22Rv1 (cell line): Measurements from ENCODE around the gene KARS1.

Experiments used
- ZFX ChIP-seq: fragments of 450-650 bp; IDR thresholded peaks from 2 replicates; pipeline ENCODE4 v1.6.1; 2017; ENCODE audit warnings: antibody characterized with exemption, borderline replicate concordance
- TF ChIP-seq, protein P1 (sequence below): fragments of 450-650 bp; IDR thresholded peaks from 2 replicates; pipeline ENCODE4 v1.5.1; 2017; ENCODE audit warnings: mild to moderate bottlenecking

DNA sequence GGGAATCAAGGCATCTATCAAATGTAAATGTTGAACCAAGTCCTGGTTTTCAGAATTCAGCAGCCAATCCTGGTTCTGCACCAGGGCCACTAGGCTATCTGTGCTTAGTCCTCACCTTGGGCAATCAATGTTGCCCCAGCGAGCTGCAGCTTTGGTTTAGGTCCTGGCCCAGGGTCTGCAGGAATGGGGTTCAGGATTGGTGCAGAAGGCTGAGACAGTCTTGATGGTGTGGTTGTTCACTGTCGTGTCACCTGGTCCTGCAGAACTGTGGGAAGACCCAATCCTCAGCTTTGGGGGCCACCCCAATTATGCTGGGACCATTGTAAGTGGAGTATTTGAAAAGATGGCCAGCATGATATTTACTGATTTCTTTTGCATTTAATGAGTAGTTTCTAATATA, 10.7 kb upstream of the KARS1 start:
- TF ChIP-seq, protein P1, sequence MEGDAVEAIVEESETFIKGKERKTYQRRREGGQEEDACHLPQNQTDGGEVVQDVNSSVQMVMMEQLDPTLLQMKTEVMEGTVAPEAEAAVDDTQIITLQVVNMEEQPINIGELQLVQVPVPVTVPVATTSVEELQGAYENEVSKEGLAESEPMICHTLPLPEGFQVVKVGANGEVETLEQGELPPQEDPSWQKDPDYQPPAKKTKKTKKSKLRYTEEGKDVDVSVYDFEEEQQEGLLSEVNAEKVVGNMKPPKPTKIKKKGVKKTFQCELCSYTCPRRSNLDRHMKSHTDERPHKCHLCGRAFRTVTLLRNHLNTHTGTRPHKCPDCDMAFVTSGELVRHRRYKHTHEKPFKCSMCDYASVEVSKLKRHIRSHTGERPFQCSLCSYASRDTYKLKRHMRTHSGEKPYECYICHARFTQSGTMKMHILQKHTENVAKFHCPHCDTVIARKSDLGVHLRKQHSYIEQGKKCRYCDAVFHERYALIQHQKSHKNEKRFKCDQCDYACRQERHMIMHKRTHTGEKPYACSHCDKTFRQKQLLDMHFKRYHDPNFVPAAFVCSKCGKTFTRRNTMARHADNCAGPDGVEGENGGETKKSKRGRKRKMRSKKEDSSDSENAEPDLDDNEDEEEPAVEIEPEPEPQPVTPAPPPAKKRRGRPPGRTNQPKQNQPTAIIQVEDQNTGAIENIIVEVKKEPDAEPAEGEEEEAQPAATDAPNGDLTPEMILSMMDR, result no peak
- no peak for TF ChIP-seq ZFX
